ENCODE measurements around the gene ABI3BP.

ABI3BP gene

DNA sequence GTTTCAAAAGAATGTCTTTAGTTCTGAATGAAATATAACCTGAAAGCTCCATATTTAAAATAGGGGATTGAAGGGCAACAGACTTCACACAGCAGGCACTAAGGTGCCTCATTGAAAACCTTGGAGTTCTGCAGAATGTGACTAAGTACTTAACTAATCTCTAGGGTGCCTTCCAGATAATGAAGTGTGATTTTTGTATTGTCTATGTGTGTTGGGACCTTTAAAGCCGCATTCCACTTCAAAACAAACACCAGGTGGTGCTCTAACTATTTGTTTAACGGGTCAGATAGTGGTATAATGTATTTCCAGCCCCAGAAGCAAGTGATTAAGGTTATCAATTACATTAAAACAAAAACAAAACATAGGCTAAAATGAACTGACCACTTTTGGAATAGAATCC lies 255.9 kb downstream of the ABI3BP start:
- H3K4me3 ChIP-seq (ENCODE audit: low read depth, low read length) = no peak overlapping the region
- peak; percentile 20 for DNase-seq (ENCODE audit: low read depth)
- TF ChIP-seq CTCF (IDR thresholded peaks at IDR 0.05; ENCODE audit: low read depth, low read length) (peak; percentile 22), MYC (IDR thresholded peaks at IDR 0.05; ENCODE audit: low read depth, low read length) (no peak), POLR2A (IDR thresholded peaks at IDR 0.05; ENCODE audit: extremely low read depth, insufficient read length) (no peak), MAX (IDR thresholded peaks at IDR 0.05; ENCODE audit: low read depth, low read length) (no peak)

DNA sequence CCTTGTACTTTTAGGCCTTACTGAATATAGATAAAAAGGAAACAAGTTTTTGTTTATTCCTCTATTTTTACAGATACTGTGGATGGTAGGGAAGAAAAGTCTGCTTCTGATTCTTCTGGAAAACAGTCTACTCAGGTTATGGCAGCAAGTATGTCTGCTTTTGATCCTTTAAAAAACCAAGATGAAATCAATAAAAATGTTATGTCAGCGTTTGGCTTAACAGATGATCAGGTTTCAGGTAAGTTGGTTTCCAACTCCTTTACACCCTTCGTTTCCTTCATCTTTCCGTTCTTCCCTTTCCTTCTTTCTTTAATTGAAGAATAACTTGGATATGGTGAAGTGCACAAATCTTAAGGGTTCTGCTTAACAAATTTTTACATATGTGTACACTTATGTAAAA lies 260.8 kb downstream of the ABI3BP start:
- no peak for DNase-seq (ENCODE audit: low read depth)
- H3K4me3 ChIP-seq (ENCODE audit: low read depth, low read length) = no peak overlapping the region
- TF ChIP-seq MYC (IDR thresholded peaks at IDR 0.05; ENCODE audit: low read depth, low read length) (no peak), CTCF (IDR thresholded peaks at IDR 0.05; ENCODE audit: low read depth, low read length) (no peak), POLR2A (IDR thresholded peaks at IDR 0.05; ENCODE audit: extremely low read depth, insufficient read length) (no peak), MAX (IDR thresholded peaks at IDR 0.05; ENCODE audit: low read depth, low read length) (no peak)

- no peak overlapping the region for H3K4me3 ChIP-seq (ENCODE audit: low read depth, low read length)
- no peak for DNase-seq (ENCODE audit: low read depth)
- TF ChIP-seq CTCF (IDR thresholded peaks at IDR 0.05; ENCODE audit: low read depth, low read length) (no peak), MYC (IDR thresholded peaks at IDR 0.05; ENCODE audit: low read depth, low read length) (no peak), POLR2A (IDR thresholded peaks at IDR 0.05; ENCODE audit: extremely low read depth, insufficient read length) (no peak), MAX (IDR thresholded peaks at IDR 0.05; ENCODE audit: low read depth, low read length) (no peak)
Observed at GRCh38 chr3:100730524-100730923, 262.7 kb downstream of the ABI3BP start.

- DNase-seq (ENCODE audit: low read depth) = no peak
- TF ChIP-seq MYC (IDR thresholded peaks at IDR 0.05; ENCODE audit: low read depth, low read length) (no peak), POLR2A (IDR thresholded peaks at IDR 0.05; ENCODE audit: extremely low read depth, insufficient read length) (no peak), MAX (IDR thresholded peaks at IDR 0.05; ENCODE audit: low read depth, low read length) (no peak), CTCF (IDR thresholded peaks at IDR 0.05; ENCODE audit: low read depth, low read length) (no peak)
- H3K4me3 ChIP-seq (ENCODE audit: low read depth, low read length) = no peak overlapping the region
Observed at GRCh38 chr3:100726706-100727105, 266.5 kb downstream of the ABI3BP start.

GRCh38 chr3:100725935-100726513 lies 267.2 kb downstream of the ABI3BP start:
- no peak for DNase-seq (ENCODE audit: low read depth)
- no peak for TF ChIP-seq MYC (IDR thresholded peaks at IDR 0.05; ENCODE audit: low read depth, low read length)
- no peak for TF ChIP-seq POLR2A (IDR thresholded peaks at IDR 0.05; ENCODE audit: extremely low read depth, insufficient read length)
- no peak for TF ChIP-seq CTCF (IDR thresholded peaks at IDR 0.05; ENCODE audit: low read depth, low read length)
- H3K4me3 ChIP-seq (ENCODE audit: low read depth, low read length) = no peak overlapping the region

DNA sequence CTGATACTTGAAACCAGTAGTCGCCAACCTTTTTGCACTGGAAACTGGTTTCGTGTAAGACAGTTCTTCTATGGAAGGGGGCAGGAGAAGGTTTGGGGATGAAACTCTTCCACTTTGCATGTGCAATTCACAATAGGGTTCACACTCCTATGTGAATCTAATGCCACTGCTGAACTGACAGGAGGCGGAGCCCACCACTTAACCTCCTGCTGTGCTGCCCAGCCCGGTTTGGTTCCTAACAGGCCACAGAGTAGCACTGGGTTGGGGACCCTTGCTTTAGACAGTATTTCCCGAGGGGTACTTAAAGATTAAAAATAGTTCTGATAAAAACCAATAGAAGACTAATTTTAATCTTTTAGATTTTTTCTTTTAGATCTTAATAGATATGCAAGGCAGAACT lies 272.8 kb downstream of the ABI3BP start:
- TF ChIP-seq CTCF (IDR thresholded peaks at IDR 0.05; ENCODE audit: low read depth, low read length) (no peak), MAX (IDR thresholded peaks at IDR 0.05; ENCODE audit: low read depth, low read length) (no peak), MYC (IDR thresholded peaks at IDR 0.05; ENCODE audit: low read depth, low read length) (no peak), POLR2A (IDR thresholded peaks at IDR 0.05; ENCODE audit: extremely low read depth, insufficient read length) (no peak)
- H3K4me3 ChIP-seq (ENCODE audit: low read depth, low read length) = no peak overlapping the region
- DNase-seq (ENCODE audit: low read depth) = no peak

Measured in NB4 (cell line).